ENCODE results near the gene C1QTNF12.
"Not testable (repeated sequence)": the region's sequence is repeated elsewhere in the genome, so short reads cannot be mapped to it uniquely, and the experiment has no call there.

DNA sequence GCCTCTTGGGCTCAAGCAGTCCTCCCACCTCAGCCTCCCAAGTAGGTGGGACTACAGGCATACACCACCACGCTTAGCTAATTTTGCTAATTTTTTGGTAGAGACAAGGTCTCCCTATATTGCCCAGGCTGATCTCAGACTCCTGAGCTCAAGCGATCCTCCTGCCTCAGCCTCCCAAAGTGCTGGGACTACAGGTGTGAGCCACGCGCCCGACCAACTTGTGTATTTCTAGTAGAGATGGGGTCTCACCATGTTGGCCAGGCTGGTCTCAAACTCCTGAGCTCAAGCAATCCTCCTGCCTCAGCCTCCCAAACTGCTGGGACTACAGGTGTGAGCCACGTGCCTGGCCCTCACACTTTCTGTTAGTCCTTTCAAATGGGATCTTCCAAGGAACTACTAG lies 50.8 kb downstream of the C1QTNF12 start:
- TF ChIP-seq POLR2A (IDR thresholded peaks at IDR 0.05): not testable (repeated sequence)
- TF ChIP-seq, protein P1, sequence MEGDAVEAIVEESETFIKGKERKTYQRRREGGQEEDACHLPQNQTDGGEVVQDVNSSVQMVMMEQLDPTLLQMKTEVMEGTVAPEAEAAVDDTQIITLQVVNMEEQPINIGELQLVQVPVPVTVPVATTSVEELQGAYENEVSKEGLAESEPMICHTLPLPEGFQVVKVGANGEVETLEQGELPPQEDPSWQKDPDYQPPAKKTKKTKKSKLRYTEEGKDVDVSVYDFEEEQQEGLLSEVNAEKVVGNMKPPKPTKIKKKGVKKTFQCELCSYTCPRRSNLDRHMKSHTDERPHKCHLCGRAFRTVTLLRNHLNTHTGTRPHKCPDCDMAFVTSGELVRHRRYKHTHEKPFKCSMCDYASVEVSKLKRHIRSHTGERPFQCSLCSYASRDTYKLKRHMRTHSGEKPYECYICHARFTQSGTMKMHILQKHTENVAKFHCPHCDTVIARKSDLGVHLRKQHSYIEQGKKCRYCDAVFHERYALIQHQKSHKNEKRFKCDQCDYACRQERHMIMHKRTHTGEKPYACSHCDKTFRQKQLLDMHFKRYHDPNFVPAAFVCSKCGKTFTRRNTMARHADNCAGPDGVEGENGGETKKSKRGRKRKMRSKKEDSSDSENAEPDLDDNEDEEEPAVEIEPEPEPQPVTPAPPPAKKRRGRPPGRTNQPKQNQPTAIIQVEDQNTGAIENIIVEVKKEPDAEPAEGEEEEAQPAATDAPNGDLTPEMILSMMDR (IDR thresholded peaks at IDR 0.05): not testable (repeated sequence)
